Measurements from ENCODE around the gene EWSR1. TPM values are rescaled to one million over a fixed set of nuclear protein-coding genes. Genes with fewer than 3 reads are reported as not detected.

EWSR1 gene
- total RNA-seq, 4 donors from 2014 or later, result 174 to 211 (median 188) TPM

GRCh38 chr22:29308791-29309262, 40.8 kb downstream of the EWSR1 start:
- Histone ChIP-seq H3K9me3 (no peaks in the 10 kb centered on the region), H3K27ac (peak overlapping the region; percentile 53 to 94 (median 91)), H3K4me1 (peaks cover 0 to 73% (median 61%) of the 10 kb centered on the region in 4 donors), H3K27me3 (peaks cover 0 to 7% of the 10 kb centered on the region in 2 donors), H3K4me3 (peak overlapping the region in 1 of 4 donors; percentile 9), H3K36me3 (no peaks in the 10 kb centered on the region)
- WGBS, 2 donors, result 55 to 76% methylated on average over 9 to 13 of the region's 13 CpGs
- TF ChIP-seq POLR2A (IDR thresholded peaks at IDR 0.05) (no peak), EP300 (IDR thresholded peaks at IDR 0.05) (no peak), CTCF (IDR thresholded peaks at IDR 0.05) (no peak)
- no peak for DNase-seq (ENCODE audit: low spot score in 2 of 2)

GRCh38 chr22:29309332-29310064, 41.4 kb downstream of the EWSR1 start:
- Histone ChIP-seq H3K36me3 (no peaks in the 10 kb centered on the region), H3K9me3 (no peaks in the 10 kb centered on the region), H3K27me3 (peaks cover 0 to 14% of the 10 kb centered on the region in 2 donors), H3K27ac (peak overlapping the region; percentile 53 to 94 (median 85)), H3K4me1 (peaks cover 0 to 80% (median 67%) of the 10 kb centered on the region in 4 donors), H3K4me3 (peak overlapping the region in 1 of 4 donors; percentile 9)
- WGBS, 2 donors, result 77 to 84% methylated on average over 11 to 17 of the region's 21 CpGs
- DNase-seq (ENCODE audit: low spot score in 2 of 2), result no peak
- TF ChIP-seq POLR2A (IDR thresholded peaks at IDR 0.05) (no peak), EP300 (IDR thresholded peaks at IDR 0.05) (peak in 1 of 2 donors; percentile 42)

GRCh38 chr22:29310065-29310862, 42.2 kb downstream of the EWSR1 start:
- Histone ChIP-seq H3K9me3 (no peaks in the 10 kb centered on the region), H3K27ac (peak overlapping the region; percentile 71 to 94 (median 85)), H3K36me3 (no peaks in the 10 kb centered on the region), H3K4me1 (peaks cover 0 to 87% (median 73%) of the 10 kb centered on the region in 4 donors), H3K27me3 (peaks cover 0 to 20% of the 10 kb centered on the region in 2 donors), H3K4me3 (no peak overlapping the region)
- DNase-seq (ENCODE audit: low spot score in 2 of 2), result no peak
- TF ChIP-seq POLR2A (IDR thresholded peaks at IDR 0.05) (no peak), EP300 (IDR thresholded peaks at IDR 0.05) (no peak), CTCF (IDR thresholded peaks at IDR 0.05) (no peak)
- WGBS, 2 donors, result 54 to 58% methylated on average over 9 to 28 of the region's 28 CpGs

GRCh38 chr22:29310863-29311339, 42.8 kb downstream of the EWSR1 start:
- no peaks in the 10 kb centered on the region for H3K9me3 ChIP-seq
- peaks cover 0 to 89% (median 74%) of the 10 kb centered on the region in 4 donors for H3K4me1 ChIP-seq
- H3K27ac ChIP-seq, result peak overlapping the region; percentile 71 to 94 (median 85)
- DNase-seq (ENCODE audit: low spot score in 2 of 2), result peak; percentile 96 to 98
- H3K27me3 ChIP-seq, result peaks cover 0 to 24% of the 10 kb centered on the region in 2 donors
- peak in 1 of 5 experiments; percentile 21 for TF ChIP-seq CTCF (IDR thresholded peaks at IDR 0.05)
- peak in 1 of 2 donors; percentile 43 for TF ChIP-seq POLR2A (IDR thresholded peaks at IDR 0.05)
- TF ChIP-seq EP300 (IDR thresholded peaks at IDR 0.05), result peak; percentile 81 to 89
- H3K4me3 ChIP-seq, result peak overlapping the region in 3 of 4 donors; percentile 18 to 43 (median 25)
- no peaks in the 10 kb centered on the region for H3K36me3 ChIP-seq
- WGBS, 2 donors, result 2 to 12% methylated on average over 14 to 15 of the region's 18 CpGs

- Histone ChIP-seq H3K9me3 (no peaks in the 10 kb centered on the region), H3K27me3 (peaks cover 0 to 28% of the 10 kb centered on the region in 2 donors), H3K4me3 (peak overlapping the region in 3 of 4 donors; percentile 18 to 43 (median 25)), H3K27ac (peak overlapping the region; percentile 71 to 94 (median 84)), H3K4me1 (peaks cover 0 to 88% (median 70%) of the 10 kb centered on the region in 4 donors), H3K36me3 (no peaks in the 10 kb centered on the region)
- peak in 1 of 2 donors; percentile 15 for DNase-seq (ENCODE audit: low spot score in 2 of 2)
- 48 to 57% methylated on average over 31 to 35 of the region's 50 CpGs for WGBS, 2 donors
- no peak for TF ChIP-seq CTCF (IDR thresholded peaks at IDR 0.05)
- TF ChIP-seq POLR2A (IDR thresholded peaks at IDR 0.05), result no peak
Observed at GRCh38 chr22:29311464-29312217, 43.6 kb downstream of the EWSR1 start.
